Body of pancreas (tissue), 4 donors: ENCODE measurements around the gene HEATR5B. TPM values are rescaled to one million over a fixed set of nuclear protein-coding genes. Genes with fewer than 3 reads are reported as not detected.
"Not testable (repeated sequence)": the region's sequence is repeated elsewhere in the genome, so short reads cannot be mapped to it uniquely, and the experiment has no call there.

Experiments used
- ATAC-seq: fragments of 150-250 bp; one replicate; pipeline ENCODE4 v1.9.1; 2016
- DNase-seq, 4 donors: peaks; one replicate each; pipeline ENCODE4 v3.0.0-alpha.2; 2019
- H3K27ac ChIP-seq, 4 donors: fragments of 200-600 bp; sonication (generic); 1 replicate in 3 of 4; 2 replicates in 1 of 4; pipeline versions ENCODE4 v1.5.1 to v1.6.1; 2016 to 2019; ENCODE audit warnings: mild to moderate bottlenecking in 1 of 4, mixed read lengths in 1 of 4, moderate library complexity in 1 of 4
- H3K27me3 ChIP-seq, 2 donors: fragments of 200-600 bp; sonication (generic); one replicate each; pipeline ENCODE4 v1.6.0; 2016; ENCODE audit warnings: mild to moderate bottlenecking in 1 of 2
- H3K36me3 ChIP-seq, 2 donors: fragments of 200-600 bp; sonication (generic); replicated peaks in 1 of 2; 2 replicates each; pipeline ENCODE4 v1.5.1; 2016; ENCODE audit warnings: low read depth in 2 of 2; ENCODE audit not compliant: insufficient read depth in 1 of 2
- H3K4me1 ChIP-seq: fragments of 200-600 bp; sonication (generic); one replicate; pipeline ENCODE4 v1.6.0; 2016
- H3K4me3 ChIP-seq, 2 donors: fragments of 200-600 bp; sonication (generic); 1 replicate in 1 of 2; 2 replicates in 1 of 2; pipeline ENCODE4 v1.5.1; 2016 to 2019
- H3K9me3 ChIP-seq, 3 donors: fragments of 200-600 bp; sonication (generic); 1 replicate in 2 of 3; 2 replicates in 1 of 3; pipeline ENCODE4 v1.5.1; 2016
- POLR2A ChIP-seq, 3 donors: fragments of 450-650 bp; IDR thresholded peaks; one replicate each; pipeline ENCODE4 v1.6.1; 2016; ENCODE audit warnings: antibody characterized with exemption in 3 of 3, mild to moderate bottlenecking in 2 of 3
- WGBS, 2 donors: methylation state at CpG; one replicate each; pipeline ENCODE4 v1.1.5; 2017; 5-methylcytosine and 5-hydroxymethylcytosine counted together
- intact Hi-C: fragments of 100-400 bp; cut with DNase I; formaldehyde crosslinking; loops from one replicate; pipeline ENCODE4 v1.15.1; 2023
- total RNA-seq, 2 donors: library from RNA; depleted of rRNA; stranded (reverse); fragments of >200 nt; gene quantifications; one replicate each; pipeline ENCODE4 v1.1.0, GENCODE V29; 2016
- TF ChIP-seq, protein P1 (sequence below), 7 experiments: fragments of 450-650 bp in 4 of 7; fragments of 200-600 bp in 3 of 7; sonication (generic) in 3 of 7; IDR thresholded peaks; one replicate each; pipeline ENCODE4 v1.5.1; 2016 to 2019; ENCODE audit warnings: antibody characterized with exemption in 7 of 7

HEATR5B gene
- total RNA-seq, 2 donors from 2014 or later, result 44.8 to 51.9 TPM

DNA sequence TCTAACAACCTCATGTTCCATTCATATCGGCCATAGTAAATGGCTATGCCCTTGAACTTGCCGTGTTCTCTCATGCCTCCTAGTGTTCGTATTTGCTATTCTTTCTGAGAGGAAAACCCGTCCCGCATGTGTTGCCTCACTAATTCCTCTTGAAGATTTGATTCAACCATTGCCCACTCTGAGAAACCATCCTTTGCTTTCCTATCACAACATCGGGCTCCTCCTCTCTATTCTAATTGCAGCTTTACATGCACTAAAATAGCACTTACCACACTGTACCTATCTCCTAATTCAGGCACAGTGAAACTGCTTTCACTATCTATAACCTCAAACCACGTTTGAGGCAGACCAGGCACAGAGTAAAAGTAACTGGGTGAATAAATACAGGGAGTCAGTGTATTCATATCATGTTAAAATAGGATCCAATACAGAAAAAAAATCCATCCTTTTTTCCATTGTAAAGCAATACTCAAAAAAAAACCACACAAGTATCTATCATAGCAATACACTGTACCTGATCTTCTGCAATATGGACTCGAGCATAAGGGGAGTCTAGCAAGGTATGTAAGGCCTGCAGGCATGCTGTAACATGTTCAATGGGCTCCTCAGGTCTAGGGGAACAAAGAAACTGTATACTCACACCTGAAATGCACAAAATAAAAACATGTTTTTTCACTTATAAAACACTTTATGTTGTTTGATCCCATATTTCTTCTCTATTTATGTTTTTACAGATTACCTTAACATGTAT lies 78.9 kb downstream of the HEATR5B start:
- DNase-seq, result no peak
- TF ChIP-seq POLR2A (IDR thresholded peaks at IDR 0.05), result no peak
- TF ChIP-seq, protein P1, sequence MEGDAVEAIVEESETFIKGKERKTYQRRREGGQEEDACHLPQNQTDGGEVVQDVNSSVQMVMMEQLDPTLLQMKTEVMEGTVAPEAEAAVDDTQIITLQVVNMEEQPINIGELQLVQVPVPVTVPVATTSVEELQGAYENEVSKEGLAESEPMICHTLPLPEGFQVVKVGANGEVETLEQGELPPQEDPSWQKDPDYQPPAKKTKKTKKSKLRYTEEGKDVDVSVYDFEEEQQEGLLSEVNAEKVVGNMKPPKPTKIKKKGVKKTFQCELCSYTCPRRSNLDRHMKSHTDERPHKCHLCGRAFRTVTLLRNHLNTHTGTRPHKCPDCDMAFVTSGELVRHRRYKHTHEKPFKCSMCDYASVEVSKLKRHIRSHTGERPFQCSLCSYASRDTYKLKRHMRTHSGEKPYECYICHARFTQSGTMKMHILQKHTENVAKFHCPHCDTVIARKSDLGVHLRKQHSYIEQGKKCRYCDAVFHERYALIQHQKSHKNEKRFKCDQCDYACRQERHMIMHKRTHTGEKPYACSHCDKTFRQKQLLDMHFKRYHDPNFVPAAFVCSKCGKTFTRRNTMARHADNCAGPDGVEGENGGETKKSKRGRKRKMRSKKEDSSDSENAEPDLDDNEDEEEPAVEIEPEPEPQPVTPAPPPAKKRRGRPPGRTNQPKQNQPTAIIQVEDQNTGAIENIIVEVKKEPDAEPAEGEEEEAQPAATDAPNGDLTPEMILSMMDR (IDR thresholded peaks at IDR 0.05), result peak in 4 of 7 experiments; percentile 6 to 38 (median 26)
- ATAC-seq, result no peak
- Histone ChIP-seq H3K9me3 (no peaks in the 10 kb centered on the region), H3K27me3 (no peaks in the 10 kb centered on the region), H3K36me3 (peaks cover 0 to 33% of the 10 kb centered on the region in 2 donors), H3K27ac (no peak overlapping the region), H3K4me3 (no peak overlapping the region), H3K4me1 (no peaks in the 10 kb centered on the region)
- intact Hi-C loops, result no loop called here
- 64 to 74% methylated on average over 8 of the region's 8 CpGs for WGBS, 2 donors

DNA sequence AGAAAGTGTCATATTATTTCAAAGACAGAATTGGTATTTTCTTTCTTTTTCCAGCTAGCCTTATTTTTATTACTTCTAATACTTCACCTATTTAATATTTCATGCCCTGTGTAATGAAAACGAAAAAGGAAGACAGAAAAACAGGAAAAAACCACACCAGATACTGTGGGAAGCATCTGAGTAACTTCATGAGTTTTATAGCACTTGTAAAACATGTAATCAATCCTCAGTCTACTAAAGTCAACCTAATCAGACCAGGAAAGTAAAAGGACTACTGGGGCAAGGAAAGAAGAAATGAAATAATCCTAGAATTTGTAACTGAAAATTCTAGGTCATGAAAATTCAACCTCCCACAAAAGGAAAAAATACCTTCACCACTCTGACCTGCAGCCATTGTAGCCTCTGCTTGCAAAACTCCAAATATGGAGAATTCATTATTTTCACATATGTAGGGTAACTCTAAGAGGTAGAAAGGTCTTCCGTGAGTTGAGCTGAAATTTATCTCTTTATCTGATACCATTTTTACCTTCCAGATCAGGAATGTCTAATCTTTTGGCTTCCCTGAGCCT lies 83.1 kb downstream of the HEATR5B start:
- H3K27ac ChIP-seq, result no peak overlapping the region
- intact Hi-C loops, result no loop called here
- peaks cover 0 to 24% of the 10 kb centered on the region in 2 donors for H3K36me3 ChIP-seq
- no peaks in the 10 kb centered on the region for H3K4me1 ChIP-seq
- DNase-seq, result no peak
- 76 to 80% methylated on average over 2 of the region's 2 CpGs for WGBS, 2 donors
- no peak overlapping the region for H3K4me3 ChIP-seq
- ATAC-seq, result no peak
- H3K9me3 ChIP-seq, result no peaks in the 10 kb centered on the region
- no peaks in the 10 kb centered on the region for H3K27me3 ChIP-seq
- no peak for TF ChIP-seq POLR2A (IDR thresholded peaks at IDR 0.05)
- TF ChIP-seq, protein P1 (IDR thresholded peaks at IDR 0.05), result no peak

DNA sequence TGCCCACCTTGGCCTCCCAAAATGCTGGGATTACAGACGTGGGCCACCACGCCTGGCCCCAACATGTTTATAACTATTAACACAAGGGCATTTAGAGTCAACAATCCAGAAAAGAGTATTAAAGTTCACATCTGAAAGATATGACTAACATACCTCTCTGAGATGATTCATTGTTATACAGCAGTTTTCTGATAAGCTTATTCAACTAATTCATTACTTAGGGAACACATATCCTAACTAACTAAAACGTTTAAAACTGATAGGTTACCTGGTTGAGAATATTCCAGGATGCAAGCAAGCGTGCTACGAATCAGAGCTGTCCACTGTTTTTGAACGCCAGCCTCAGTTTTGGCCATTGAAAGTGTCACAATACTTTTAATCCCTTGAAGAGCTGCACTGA lies 83.9 kb downstream of the HEATR5B start:
- DNase-seq (no peak), ATAC-seq (no peak)
- H3K27ac ChIP-seq, result no peak overlapping the region
- TF ChIP-seq POLR2A (IDR thresholded peaks at IDR 0.05), result no peak
- TF ChIP-seq, protein P1 (IDR thresholded peaks at IDR 0.05), result no peak
- WGBS, 2 donors, result 85% methylated on average over 6 of the region's 6 CpGs
- no peaks in the 10 kb centered on the region for H3K9me3 ChIP-seq
- peaks cover 0 to 22% of the 10 kb centered on the region in 2 donors for H3K36me3 ChIP-seq
- no peak overlapping the region for H3K4me3 ChIP-seq
- no peaks in the 10 kb centered on the region for H3K27me3 ChIP-seq
- no peaks in the 10 kb centered on the region for H3K4me1 ChIP-seq
- intact Hi-C loops, result no loop called here

DNA sequence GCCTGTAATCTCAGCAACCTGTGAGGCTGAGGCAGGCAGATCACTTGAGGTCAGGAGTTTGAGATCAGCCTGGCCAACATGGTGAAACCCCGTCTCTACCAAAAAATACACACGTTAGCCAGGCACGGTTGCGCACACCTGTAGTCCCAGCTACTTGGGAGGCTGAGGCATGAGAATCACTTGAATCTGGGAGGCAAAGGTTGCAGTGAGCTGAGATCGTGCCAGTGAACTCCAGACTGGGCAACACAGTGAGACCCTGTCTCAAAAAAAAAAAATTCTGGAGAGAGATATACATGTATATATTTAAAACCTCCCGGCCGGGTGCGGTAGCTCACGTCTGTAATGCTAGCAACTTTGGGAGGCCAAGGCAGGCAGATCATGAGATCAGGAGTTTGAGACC lies 84.8 kb downstream of the HEATR5B start:
- H3K27me3 ChIP-seq, H3K4me3 ChIP-seq, DNase-seq, ATAC-seq, intact Hi-C loops, H3K4me1 ChIP-seq, H3K27ac ChIP-seq, H3K9me3 ChIP-seq: not testable (repeated sequence)
- WGBS, 2 donors, result 94 to 97% methylated on average over 9 of the region's 9 CpGs
- peaks cover 0 to 19% of the 10 kb centered on the region in 2 donors for H3K36me3 ChIP-seq

DNA sequence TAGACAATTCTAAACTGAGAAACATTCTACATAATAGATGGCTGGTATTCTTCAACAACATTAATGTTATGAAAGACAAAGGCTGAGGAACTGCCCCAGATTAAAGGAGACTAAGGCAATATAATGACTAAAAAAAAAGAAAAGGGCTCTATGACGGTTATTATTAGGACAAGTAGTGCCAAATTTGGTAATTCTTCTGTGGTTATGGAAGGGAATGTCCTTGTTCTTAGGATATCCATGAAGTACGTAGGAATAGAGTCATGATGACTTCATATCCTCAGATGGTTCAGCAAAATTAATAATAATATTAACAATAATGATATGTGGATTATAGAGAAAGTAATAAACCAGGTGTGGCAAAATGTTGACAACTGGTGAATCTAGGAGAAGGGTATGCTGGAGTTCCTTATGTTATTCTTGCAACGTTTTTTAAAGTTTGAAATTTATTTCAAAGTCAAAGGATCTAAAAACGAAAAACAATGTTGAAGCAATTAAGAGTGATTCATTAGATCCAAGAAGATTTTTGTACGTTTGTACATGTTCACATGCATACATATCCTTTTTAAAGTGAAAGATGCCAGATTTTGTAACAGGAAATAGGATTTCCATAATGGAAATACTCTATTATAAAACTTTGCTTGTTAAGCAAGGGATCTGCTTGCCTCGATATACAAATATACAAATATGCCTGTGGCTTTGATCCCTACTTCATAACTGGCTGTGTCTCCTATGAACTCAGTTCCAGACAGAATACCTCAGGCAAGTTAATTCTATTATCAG lies 90.1 kb downstream of the HEATR5B start:
- TF ChIP-seq, protein P1 (IDR thresholded peaks at IDR 0.05), result no peak
- TF ChIP-seq POLR2A (IDR thresholded peaks at IDR 0.05), result no peak
- peaks cover 0 to 2% of the 10 kb centered on the region in 2 donors for H3K36me3 ChIP-seq
- 83 to 84% methylated on average over 6 of the region's 6 CpGs for WGBS, 2 donors
- no peak for ATAC-seq
- H3K27ac ChIP-seq, result no peak overlapping the region
- intact Hi-C loops, result no loop called here
- H3K9me3 ChIP-seq, result no peaks in the 10 kb centered on the region
- H3K4me1 ChIP-seq, result no peaks in the 10 kb centered on the region
- H3K27me3 ChIP-seq, result no peaks in the 10 kb centered on the region
- no peak overlapping the region for H3K4me3 ChIP-seq
- DNase-seq, result no peak
